A673 (cell line): ENCODE results near the gene METTL3.

ENCODE experiments used
- CTCF ChIP-seq: fragments of 300-800, 200-600 bp; sonication (generic); conservative IDR thresholded peaks from 2 replicates; pipeline ENCODE4 v1.5.1; 2017; ENCODE audit warnings: low read depth, mild to moderate bottlenecking, antibody characterized with exemption, low read length, moderate library complexity, mixed read lengths
- EZH2 ChIP-seq: fragments of 200-600 bp; sonication (generic); IDR thresholded peaks from 2 replicates; pipeline ENCODE4 v1.6.1; 2017; ENCODE audit warnings: borderline replicate concordance, low read depth, mild to moderate bottlenecking, mixed read lengths, antibody characterized with exemption, low read length; ENCODE audit not compliant: poor library complexity, severe bottlenecking

- TF ChIP-seq CTCF (no peak), EZH2 (no peak)
Measured at GRCh38 chr14:21494902-21495762, 16.0 kb downstream of the METTL3 start.
